Skeletal muscle tissue (tissue), 4 donors: Measurements from ENCODE around the gene PRKCE. TPM values are rescaled to one million over a fixed set of nuclear protein-coding genes. Genes with fewer than 3 reads are reported as not detected.

ENCODE experiments used
- H3K27ac ChIP-seq: one replicate; pipeline ENCODE4 v1.7.0; 2013; ENCODE audit warnings: mild to moderate bottlenecking, low read depth, low read length, inconsistent platforms
- H3K27me3 ChIP-seq, 3 donors: one replicate each; pipeline ENCODE4 v1.7.0; 2013; ENCODE audit warnings: low read length in 3 of 3; ENCODE audit not compliant: control insufficient read depth in 3 of 3, insufficient read depth in 3 of 3
- H3K36me3 ChIP-seq, 3 donors: one replicate each; pipeline ENCODE4 v1.7.0; 2013; ENCODE audit warnings: low read length in 3 of 3; ENCODE audit not compliant: control insufficient read depth in 3 of 3, insufficient read depth in 3 of 3
- H3K4me1 ChIP-seq, 3 donors: one replicate each; pipeline ENCODE4 v1.7.0; 2013; ENCODE audit warnings: low read length in 3 of 3, mild to moderate bottlenecking in 3 of 3; ENCODE audit not compliant: control insufficient read depth in 3 of 3, insufficient read depth in 3 of 3
- H3K4me3 ChIP-seq, 3 donors: one replicate each; pipeline ENCODE4 v1.7.0; 2013; ENCODE audit warnings: low read length in 3 of 3
- H3K9ac ChIP-seq, 3 donors: one replicate each; pipeline ENCODE4 v1.7.0; 2013; ENCODE audit warnings: low read length in 3 of 3, mild to moderate bottlenecking in 3 of 3, moderate library complexity in 2 of 3, low read depth in 1 of 3
- H3K9me3 ChIP-seq, 3 donors: one replicate each; pipeline ENCODE4 v1.7.0; 2013; ENCODE audit warnings: low read length in 3 of 3; ENCODE audit not compliant: control insufficient read depth in 3 of 3
- total RNA-seq: library from RNA; depleted of rRNA; stranded (reverse); fragments of >200 nt; gene quantifications from one replicate; pipeline ENCODE4 v1.2.3, GENCODE V29; 2014
- donor health status: Osteomylitis.

The PRKCE gene
- total RNA-seq, 1 donor from 2014 or later: 9.4 TPM

DNA sequence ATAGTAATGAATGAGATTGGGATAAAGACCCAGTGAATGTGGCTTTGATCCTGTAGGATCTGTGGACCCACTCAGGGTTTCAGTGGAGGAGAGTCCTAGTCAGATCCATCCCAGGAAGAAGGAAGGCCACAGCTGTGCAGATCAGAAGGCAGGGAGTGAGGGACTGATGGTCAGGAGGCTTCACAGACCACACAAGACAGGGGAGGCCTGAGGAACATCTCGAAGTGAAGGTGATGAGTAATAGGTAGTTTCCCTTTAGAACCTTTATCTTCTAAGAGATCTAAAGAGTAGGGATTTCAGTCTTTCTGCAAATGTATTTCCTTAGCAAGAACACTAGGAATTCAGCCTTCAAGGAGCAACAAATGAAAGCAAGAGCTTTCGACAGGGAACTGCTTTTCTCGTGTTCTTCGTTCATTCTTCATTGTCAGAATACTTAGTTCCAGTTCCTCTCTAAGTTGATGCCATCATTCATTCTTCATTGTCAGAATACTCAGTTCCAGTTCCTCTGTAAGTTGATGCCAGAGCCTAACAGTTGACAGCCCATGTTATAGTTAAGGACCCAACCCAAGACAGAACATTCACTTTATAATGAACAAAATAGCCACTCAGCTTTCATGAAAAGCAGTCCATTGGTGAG lies 495.5 kb downstream of the PRKCE start:
- Histone ChIP-seq H3K9me3 (no peaks in the 10 kb centered on the region), H3K27ac (no peak overlapping the region), H3K4me3 (no peak overlapping the region), H3K4me1 (peaks cover 0 to 10% (median 5%) of the 10 kb centered on the region in 3 donors), H3K9ac (no peak overlapping the region), H3K36me3 (peaks cover 3 to 5% (median 5%) of the 10 kb centered on the region in 3 donors), H3K27me3 (no peaks in the 10 kb centered on the region)

DNA sequence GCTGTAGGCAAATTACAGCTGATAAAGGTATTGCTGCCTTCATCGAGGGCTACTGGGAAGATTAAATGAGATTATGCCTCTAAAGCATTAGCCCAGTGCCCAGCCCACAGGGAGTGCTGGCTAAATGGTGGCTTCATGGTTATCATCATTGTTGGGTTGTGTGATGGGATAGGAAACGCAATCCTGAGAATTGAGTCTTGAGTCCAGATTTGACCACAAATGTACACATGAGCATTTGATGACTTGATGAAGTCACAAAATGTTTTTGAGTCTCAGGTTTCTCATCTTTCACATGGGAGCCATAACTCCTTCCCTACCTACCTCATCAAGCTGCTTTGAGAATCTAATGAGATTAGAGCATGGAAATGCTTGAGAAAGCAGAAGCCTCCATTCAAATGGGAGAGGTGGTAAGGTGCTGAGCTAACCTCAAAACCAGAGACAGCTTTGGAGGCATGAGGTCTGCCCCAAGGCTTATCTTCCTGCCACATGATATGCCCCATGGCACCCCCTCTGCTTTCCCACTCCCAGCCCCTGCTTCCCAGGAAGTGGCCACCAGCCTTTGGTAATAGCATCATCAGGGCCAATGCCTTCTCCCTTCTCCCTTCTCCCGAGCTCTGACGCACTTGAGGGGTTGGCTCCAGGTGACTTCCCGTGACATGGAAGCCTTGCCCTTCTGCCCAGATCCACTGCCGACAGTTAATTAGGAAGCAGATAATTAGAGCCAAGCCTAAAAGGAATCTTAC lies 496.3 kb downstream of the PRKCE start:
- H3K36me3 ChIP-seq: peaks cover 3 to 5% (median 5%) of the 10 kb centered on the region in 3 donors
- no peaks in the 10 kb centered on the region for H3K9me3 ChIP-seq
- no peaks in the 10 kb centered on the region for H3K27me3 ChIP-seq
- peaks cover 0 to 9% (median 4%) of the 10 kb centered on the region in 3 donors for H3K4me1 ChIP-seq
- H3K4me3 ChIP-seq: no peak overlapping the region
- no peak overlapping the region for H3K27ac ChIP-seq
- no peak overlapping the region for H3K9ac ChIP-seq

DNA sequence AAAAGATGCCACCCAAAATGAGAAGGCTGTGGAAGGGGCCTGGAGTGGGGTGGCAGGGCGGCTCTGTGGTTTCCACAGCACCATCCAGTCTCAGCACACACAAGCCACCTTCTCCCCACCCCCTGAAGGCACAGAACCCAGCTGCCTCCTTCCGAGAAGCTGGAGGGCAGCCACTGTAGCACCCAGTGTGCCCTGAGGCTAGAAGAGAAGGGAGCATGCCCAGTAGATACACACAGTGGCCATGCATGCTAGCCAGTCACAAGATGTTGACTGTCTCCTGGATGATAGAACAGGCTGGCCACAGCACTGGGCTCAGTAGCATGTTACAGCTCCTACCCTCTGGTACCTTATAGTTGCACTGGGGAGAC lies 496.9 kb downstream of the PRKCE start:
- peaks cover 3 to 5% (median 5%) of the 10 kb centered on the region in 3 donors for H3K36me3 ChIP-seq

DNA sequence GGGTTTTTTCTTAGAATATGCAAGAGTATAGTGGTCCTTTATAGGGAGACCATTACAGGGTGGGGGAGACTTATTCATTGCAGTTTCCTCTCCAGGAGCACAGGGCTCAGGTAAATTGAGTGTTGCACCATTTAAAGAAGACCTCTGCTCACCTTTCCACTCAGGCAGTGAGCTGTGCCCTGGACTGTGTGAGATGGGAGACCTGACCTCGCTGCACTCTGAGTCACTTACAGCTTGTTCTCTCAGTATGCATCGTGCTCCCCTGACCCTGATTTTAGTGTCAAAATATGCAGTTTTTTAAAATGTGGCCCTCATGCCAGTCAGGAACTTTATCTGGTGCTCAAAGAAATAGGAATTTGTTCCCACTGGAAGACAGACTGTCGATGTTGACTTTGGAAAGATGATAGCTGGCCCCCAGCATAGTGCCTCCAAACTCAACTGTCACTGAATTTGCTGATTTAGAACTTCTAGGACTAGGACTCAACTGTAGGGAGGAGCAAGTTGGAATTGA lies 499.0 kb downstream of the PRKCE start:
- Histone ChIP-seq H3K27me3 (no peaks in the 10 kb centered on the region), H3K4me1 (peaks cover 0 to 9% (median 0%) of the 10 kb centered on the region in 3 donors), H3K9ac (no peak overlapping the region), H3K9me3 (no peaks in the 10 kb centered on the region), H3K36me3 (peaks cover 2 to 5% (median 3%) of the 10 kb centered on the region in 3 donors), H3K4me3 (no peak overlapping the region), H3K27ac (no peak overlapping the region)

More for the DNA sequence above, 496.9 kb downstream of the PRKCE start:
- no peaks in the 10 kb centered on the region for H3K9me3 ChIP-seq
- no peak overlapping the region for H3K9ac ChIP-seq
- no peak overlapping the region for H3K4me3 ChIP-seq
- H3K27me3 ChIP-seq: no peaks in the 10 kb centered on the region
- H3K4me1 ChIP-seq: peaks cover 0 to 9% (median 0%) of the 10 kb centered on the region in 3 donors
- H3K27ac ChIP-seq: no peak overlapping the region

DNA sequence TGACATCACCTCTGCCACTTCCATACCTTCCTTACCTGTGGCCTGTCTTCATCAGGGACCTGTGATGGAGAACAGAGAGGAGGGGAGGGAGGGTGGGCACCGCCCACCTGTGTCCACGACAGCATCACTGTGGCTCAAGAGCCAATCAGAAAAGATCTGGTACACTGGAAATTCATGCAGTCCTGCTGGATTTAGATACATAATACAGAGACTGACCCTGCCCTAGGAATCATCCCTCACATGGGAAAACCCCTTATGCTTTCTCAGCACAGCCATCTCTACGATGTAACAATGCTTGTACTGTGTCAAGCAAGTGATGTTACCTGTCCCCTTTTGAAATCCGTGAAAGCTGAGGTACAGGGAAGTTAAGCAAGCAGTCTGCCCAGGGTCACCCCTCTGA lies 500.1 kb downstream of the PRKCE start:
- no peak overlapping the region for H3K9ac ChIP-seq
- peaks cover 2 to 5% (median 5%) of the 10 kb centered on the region in 3 donors for H3K36me3 ChIP-seq
- peaks cover 0 to 9% (median 0%) of the 10 kb centered on the region in 3 donors for H3K4me1 ChIP-seq
- H3K9me3 ChIP-seq: no peaks in the 10 kb centered on the region
- H3K27me3 ChIP-seq: no peaks in the 10 kb centered on the region
- H3K27ac ChIP-seq: no peak overlapping the region
- H3K4me3 ChIP-seq: no peak overlapping the region

DNA sequence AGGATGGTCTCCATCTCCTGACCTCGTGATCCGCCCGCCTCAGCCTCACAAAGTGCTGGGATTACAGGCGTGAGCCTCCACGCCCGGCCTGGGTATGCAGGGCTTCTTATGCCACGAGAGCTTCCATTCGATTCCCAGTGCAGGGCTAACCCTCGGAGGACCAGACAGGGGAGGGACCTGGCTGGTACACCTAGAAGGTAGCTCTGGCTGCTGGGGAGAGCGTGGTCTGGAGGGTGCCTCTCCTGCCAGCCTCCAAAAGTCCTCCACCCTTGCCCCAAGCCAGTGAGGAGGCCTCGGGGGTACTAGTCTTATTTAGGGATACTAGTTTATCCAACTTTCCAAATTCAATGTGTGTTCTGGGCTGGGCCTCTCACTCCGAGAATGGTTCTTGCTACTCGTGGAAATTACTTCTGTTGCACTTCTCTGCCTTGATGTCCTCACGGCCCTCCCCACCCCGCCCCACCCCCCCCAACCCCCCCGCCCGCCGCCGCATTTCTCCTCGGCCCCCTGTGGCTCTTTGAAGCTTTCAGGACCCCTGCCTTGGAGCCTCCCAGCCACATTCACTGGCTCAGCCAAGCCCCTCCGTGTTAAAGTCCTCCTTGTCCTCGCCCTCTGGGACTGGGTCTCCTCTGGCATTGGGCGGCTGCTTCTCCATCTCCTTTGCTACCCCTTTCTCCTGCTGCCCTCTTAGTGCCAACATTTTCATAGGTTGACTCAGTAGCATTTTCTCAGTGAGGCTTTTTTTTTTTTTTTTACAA lies 502.7 kb downstream of the PRKCE start:
- H3K9me3 ChIP-seq: no peaks in the 10 kb centered on the region
- no peak overlapping the region for H3K9ac ChIP-seq
- no peak overlapping the region for H3K27ac ChIP-seq
- peaks cover 0 to 5% (median 0%) of the 10 kb centered on the region in 3 donors for H3K36me3 ChIP-seq
- H3K4me3 ChIP-seq: no peak overlapping the region
- no peaks in the 10 kb centered on the region for H3K27me3 ChIP-seq
- H3K4me1 ChIP-seq: peaks cover 0 to 5% (median 0%) of the 10 kb centered on the region in 3 donors

DNA sequence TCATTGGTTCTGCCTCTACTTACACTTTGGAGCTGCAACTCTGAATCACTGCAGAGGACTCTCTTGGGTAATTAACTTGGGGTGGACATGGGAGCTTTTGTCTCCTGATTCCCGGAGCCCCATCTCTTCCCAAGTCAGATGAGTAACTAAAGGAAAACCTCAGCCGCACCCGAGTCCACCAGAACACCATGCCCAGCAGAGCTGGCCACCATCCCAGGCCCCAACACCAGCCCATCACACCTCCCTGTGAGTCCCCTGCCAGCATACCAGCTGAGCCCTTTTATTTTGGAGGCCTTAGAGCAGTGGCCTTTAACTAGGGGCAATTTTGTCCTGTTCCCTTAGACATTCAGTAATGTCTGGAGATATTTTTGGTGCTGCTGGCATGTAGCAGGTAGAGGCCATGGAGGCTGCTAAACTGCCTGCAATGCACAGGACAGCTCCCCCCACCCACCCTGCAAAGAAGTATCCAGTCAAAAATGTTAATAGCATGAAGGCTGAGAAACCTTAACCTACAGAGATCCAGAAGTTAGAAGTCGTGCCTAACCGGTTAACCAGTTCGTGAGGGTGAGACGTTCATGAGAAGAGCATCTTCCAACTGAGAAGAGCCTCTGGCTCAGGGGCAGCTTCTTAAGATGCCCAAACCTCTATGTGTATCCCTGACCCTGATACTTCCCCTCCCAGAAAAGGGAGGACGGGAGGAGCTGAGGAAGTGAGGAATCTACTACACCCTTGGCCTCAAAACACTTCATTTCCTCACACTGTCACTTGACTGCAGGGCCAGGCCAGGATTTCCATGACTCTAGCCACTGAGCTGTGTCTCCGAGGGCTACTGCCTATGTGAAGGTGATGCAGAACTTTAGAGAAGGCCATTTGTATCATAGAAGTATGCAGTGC lies 505.8 kb downstream of the PRKCE start:
- peaks cover 0 to 5% (median 0%) of the 10 kb centered on the region in 3 donors for H3K4me1 ChIP-seq
- no peaks in the 10 kb centered on the region for H3K9me3 ChIP-seq
- H3K9ac ChIP-seq: no peak overlapping the region
- H3K4me3 ChIP-seq: no peak overlapping the region
- peaks cover 0 to 12% (median 2%) of the 10 kb centered on the region in 3 donors for H3K36me3 ChIP-seq
- H3K27ac ChIP-seq: no peak overlapping the region
- no peaks in the 10 kb centered on the region for H3K27me3 ChIP-seq

DNA sequence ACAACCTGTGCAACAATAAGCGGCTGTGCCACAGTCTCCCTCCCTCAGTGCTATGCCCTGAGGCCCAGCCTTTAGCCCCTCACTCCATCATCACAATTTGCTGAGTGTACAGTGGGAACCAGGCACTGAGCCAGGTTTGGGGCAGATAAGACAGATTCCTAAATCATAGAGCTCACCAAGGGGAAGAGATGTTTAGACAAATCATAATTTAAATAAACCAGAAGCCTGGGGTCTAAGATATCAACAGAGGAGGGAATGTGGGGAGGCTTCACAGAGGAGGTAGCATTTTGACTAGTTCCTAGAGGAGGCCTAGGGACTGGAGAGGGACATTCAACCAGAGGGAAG lies 506.5 kb downstream of the PRKCE start:
- Histone ChIP-seq H3K9me3 (no peaks in the 10 kb centered on the region), H3K9ac (no peak overlapping the region), H3K36me3 (peaks cover 0 to 12% (median 2%) of the 10 kb centered on the region in 3 donors), H3K27ac (no peak overlapping the region), H3K4me1 (peaks cover 0 to 5% (median 0%) of the 10 kb centered on the region in 3 donors), H3K4me3 (no peak overlapping the region), H3K27me3 (no peaks in the 10 kb centered on the region)

DNA sequence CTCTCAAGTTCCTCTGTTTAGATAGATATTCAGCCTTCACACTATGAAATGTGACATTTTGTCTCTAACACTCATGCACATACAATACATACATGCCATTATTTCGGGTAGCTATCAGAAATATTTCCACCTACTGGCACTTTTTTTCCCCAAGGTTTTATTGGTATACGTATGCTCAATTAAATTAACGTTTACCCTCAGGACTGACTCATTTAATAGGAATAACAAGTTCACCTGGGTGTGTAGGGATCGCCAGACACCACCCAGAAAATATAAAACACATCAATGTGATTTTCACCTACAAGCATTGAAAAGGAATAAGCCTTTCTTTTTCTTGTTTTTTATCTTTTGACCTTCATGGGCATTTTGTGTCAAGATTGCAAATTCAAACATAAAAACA lies 507.2 kb downstream of the PRKCE start:
- Histone ChIP-seq H3K4me1 (peaks cover 0 to 5% (median 1%) of the 10 kb centered on the region in 3 donors), H3K9me3 (no peaks in the 10 kb centered on the region), H3K27ac (no peak overlapping the region), H3K4me3 (no peak overlapping the region), H3K36me3 (peaks cover 0 to 12% (median 2%) of the 10 kb centered on the region in 3 donors), H3K27me3 (no peaks in the 10 kb centered on the region), H3K9ac (no peak overlapping the region)
